GM12878 (cell line): ENCODE results near the gene RAB4B.
"Not testable (repeated sequence)": the region's sequence is repeated elsewhere in the genome, so short reads cannot be mapped to it uniquely, and the experiment has no call there.

ENCODE experiments used
- BCL11A ChIP-seq: IDR thresholded peaks from 2 replicates; pipeline ENCODE4 v1.6.1; 2011; ENCODE audit warnings: low read depth, low read length
- BHLHE40 ChIP-seq, 2 experiments: fragments of 450-650 bp in 1 of 2; IDR thresholded peaks; 2 replicates each; pipeline ENCODE4 v1.6.1; 2011 to 2017; ENCODE audit warnings: low read depth in 2 of 2, borderline replicate concordance in 1 of 2, improper control_type of control experiment in 1 of 2, low read length in 1 of 2, mild to moderate bottlenecking in 1 of 2
- E2F8 ChIP-seq: fragments of 450-650 bp; IDR thresholded peaks from 2 replicates; pipeline ENCODE4 v1.6.1; 2018; ENCODE audit warnings: mild to moderate bottlenecking, low read depth, moderate library complexity; ENCODE audit not compliant: partially characterized antibody
- LARP7 ChIP-seq: fragments of 450-650 bp; IDR thresholded peaks from 2 replicates; pipeline ENCODE4 v1.6.1; 2017; ENCODE audit warnings: mild to moderate bottlenecking
- NRF1 ChIP-seq: conservative IDR thresholded peaks from 2 replicates; pipeline ENCODE4 v1.6.1; 2011; ENCODE audit warnings: mild to moderate bottlenecking, low read depth, low read length, improper control_type of control experiment
- PRDM15 ChIP-seq: fragments of 450-650 bp; formaldehyde crosslinking; IDR thresholded peaks from 2 replicates; pipeline ENCODE4 v1.4.0; 2020; ENCODE audit warnings: mild to moderate bottlenecking, moderate library complexity
- SP1 ChIP-seq: IDR thresholded peaks from one replicate; pipeline ENCODE4 v1.6.1; 2011; ENCODE audit warnings: low read depth, low read length
- SREBF1 ChIP-seq: IDR thresholded peaks from 2 replicates; pipeline ENCODE4 v1.6.1; 2012; ENCODE audit warnings: mild to moderate bottlenecking, low read length

GRCh38 chr19:40784146-40784545 is 6.1 kb downstream of the RAB4B start:
- not testable (repeated sequence) for TF ChIP-seq E2F8; SREBF1; SP1; LARP7; NRF1; BHLHE40 (IDR thresholded peaks at IDR 0.05; ENCODE audit: borderline replicate concordance in 1 of 2, low read depth in 2 of 2, low read length in 1 of 2); PRDM15 (CRISPR knock-in tag); BCL11A
